Thymus (tissue), 11 donors: ENCODE results near the gene SSU72. TPM values are rescaled to one million over a fixed set of nuclear protein-coding genes. Genes with fewer than 3 reads are reported as not detected.
"Not testable (repeated sequence)": the region's sequence is repeated elsewhere in the genome, so short reads cannot be mapped to it uniquely, and the experiment has no call there.

Source experiments
- DNase-seq, 9 donors: peaks; one replicate each; pipeline ENCODE4 v3.0.0-alpha.2; 2013; ENCODE audit warnings: low spot score in 9 of 9, low read depth in 6 of 9, missing footprints in 1 of 9
- H3K27ac ChIP-seq, 2 donors: one replicate each; pipeline ENCODE4 v1.5.1; 2013; ENCODE audit warnings: control low read depth in 1 of 2, low read depth in 1 of 2, low read length in 1 of 2, mild to moderate bottlenecking in 1 of 2, moderate library complexity in 1 of 2
- H3K27me3 ChIP-seq, 2 donors: one replicate each; pipeline ENCODE4 v1.5.1; 2013; ENCODE audit warnings: low read length in 1 of 2; ENCODE audit not compliant: control insufficient read depth in 2 of 2, insufficient read depth in 1 of 2
- H3K36me3 ChIP-seq, 2 donors: one replicate each; pipeline ENCODE4 v1.5.1; 2013; ENCODE audit warnings: low read length in 1 of 2, mild to moderate bottlenecking in 1 of 2, moderate library complexity in 1 of 2; ENCODE audit not compliant: control insufficient read depth in 2 of 2, insufficient read depth in 2 of 2
- H3K4me1 ChIP-seq, 2 donors: one replicate each; pipeline ENCODE4 v1.5.1; 2013; ENCODE audit warnings: low read length in 2 of 2; ENCODE audit not compliant: control insufficient read depth in 2 of 2, insufficient read depth in 2 of 2
- H3K4me3 ChIP-seq, 2 donors: one replicate each; pipeline ENCODE4 v1.5.1; 2013; ENCODE audit warnings: low read length in 2 of 2, control low read depth in 1 of 2, mild to moderate bottlenecking in 1 of 2
- H3K9me3 ChIP-seq, 2 donors: one replicate each; pipeline ENCODE4 v1.5.1; 2013; ENCODE audit warnings: low read length in 1 of 2, mild to moderate bottlenecking in 1 of 2; ENCODE audit not compliant: control insufficient read depth in 2 of 2, insufficient read depth in 1 of 2
- WGBS: extraction: QIAGEN DNeasy Blood & Tissue Kit; methylation state at CpG from one replicate; pipeline ENCODE4 v1.1.7; 2013; 5-methylcytosine and 5-hydroxymethylcytosine counted together
- polyA plus RNA-seq: library from polyadenylated mRNA; stranded (reverse); fragments of 200-250 nt; gene quantifications from one replicate; pipeline ENCODE4 v1.2.3, GENCODE V29; 2013
- total RNA-seq: library from RNA; stranded (reverse); fragments of 120-200 nt; gene quantifications from one replicate; pipeline ENCODE4 v1.2.4, GENCODE V29; 2013
- donor health status: healthy.

SSU72 gene
- total and polyA plus RNA-seq, 2 donors, result 47.8 to 109 TPM

DNA sequence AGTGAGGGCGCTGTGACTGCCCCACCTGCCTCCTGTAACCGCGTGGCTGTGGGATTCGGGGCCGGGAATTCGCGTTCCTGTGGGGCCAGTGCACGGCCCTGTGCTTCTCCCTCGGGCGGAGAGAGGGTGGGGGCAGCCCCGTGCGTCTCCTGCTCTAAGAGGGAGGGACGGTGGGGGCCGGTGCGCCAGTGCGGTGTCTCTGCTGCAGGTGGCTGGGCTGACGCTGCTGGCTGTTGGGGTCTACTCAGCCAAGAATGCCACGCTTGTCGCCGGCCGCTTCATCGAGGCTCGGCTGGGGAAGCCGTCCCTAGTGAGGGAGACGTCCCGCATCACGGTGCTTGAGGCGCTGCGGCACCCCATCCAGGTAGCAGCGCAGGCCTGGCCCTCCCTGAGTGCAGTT is 52.1 kb downstream of the SSU72 start:
- WGBS, result 97% methylated on average over 30 of the region's 30 CpGs
- H3K36me3 ChIP-seq, result peaks cover 30 to 40% of the 10 kb centered on the region in 2 donors
- H3K27ac ChIP-seq, H3K4me1 ChIP-seq, H3K4me3 ChIP-seq, DNase-seq, H3K27me3 ChIP-seq, H3K9me3 ChIP-seq: not testable (repeated sequence)

DNA sequence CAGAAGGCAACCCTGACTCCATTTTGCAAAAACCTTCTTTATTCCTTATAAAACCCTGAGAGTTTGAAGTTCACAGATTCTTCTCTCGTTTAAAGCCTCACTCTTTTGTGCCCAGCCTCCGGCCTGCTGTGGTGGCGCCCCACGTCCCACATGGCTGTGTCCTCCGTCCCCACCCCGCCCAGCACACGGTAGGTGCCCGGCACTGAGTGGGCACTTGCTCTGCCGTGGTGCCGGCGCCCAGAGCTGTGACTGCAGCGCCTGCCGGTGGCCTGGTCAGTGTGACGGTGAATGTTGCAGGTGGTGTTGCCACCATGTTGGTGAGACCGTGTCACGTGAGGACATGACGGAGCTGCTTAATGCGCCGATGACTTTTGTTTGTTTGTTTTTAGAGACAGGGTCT is 53.3 kb downstream of the SSU72 start:
- Histone ChIP-seq H3K27ac (no peak overlapping the region), H3K4me3 (no peak overlapping the region), H3K27me3 (no peaks in the 10 kb centered on the region), H3K4me1 (no peaks in the 10 kb centered on the region), H3K9me3 (no peaks in the 10 kb centered on the region), H3K36me3 (peaks cover 25 to 38% of the 10 kb centered on the region in 2 donors)
- DNase-seq, result no peak
- WGBS, result 95% methylated on average over 19 of the region's 19 CpGs

DNA sequence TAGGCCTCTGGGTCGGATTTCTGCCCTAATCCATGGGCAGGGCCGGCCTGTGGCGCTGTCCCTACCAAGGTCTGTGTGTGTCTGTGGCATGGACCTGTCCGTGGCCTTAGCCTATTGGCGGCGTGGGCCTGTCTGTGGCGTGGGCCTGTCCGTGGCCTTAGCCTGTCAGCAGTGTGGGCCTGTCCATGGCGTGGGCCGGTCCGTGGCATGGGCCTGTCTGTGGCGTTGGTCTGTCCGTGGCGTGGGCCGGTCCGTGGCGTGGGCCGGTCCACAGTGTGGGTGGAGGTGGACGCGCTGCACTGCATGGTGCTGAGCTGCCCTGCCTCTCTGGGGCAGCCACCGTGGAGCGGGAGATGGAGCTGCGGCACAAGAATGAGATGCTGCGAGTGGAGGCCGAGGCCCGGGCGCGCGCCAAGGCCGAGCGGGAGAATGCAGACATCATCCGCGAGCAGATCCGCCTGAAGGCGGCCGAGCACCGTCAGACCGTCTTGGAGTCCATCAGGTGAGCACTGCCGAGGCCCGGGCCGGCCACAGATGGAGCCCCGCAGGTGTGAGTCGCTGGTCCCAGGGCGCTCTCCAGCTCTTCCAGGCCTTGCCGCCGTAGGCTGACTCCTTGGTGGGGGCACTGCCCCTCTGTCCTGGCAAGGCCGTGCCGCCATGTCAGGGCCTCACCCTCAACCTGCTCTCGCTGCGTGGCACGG is 54.7 kb downstream of the SSU72 start:
- H3K36me3 ChIP-seq, result peaks cover 18 to 35% of the 10 kb centered on the region in 2 donors
- DNase-seq, H3K9me3 ChIP-seq, H3K4me1 ChIP-seq, H3K27me3 ChIP-seq, H3K27ac ChIP-seq, H3K4me3 ChIP-seq: not testable (repeated sequence)
- WGBS, result 98% methylated on average over 51 of the region's 51 CpGs

GRCh38 chr1:1518621-1519007 is 56.0 kb downstream of the SSU72 start:
- H3K36me3 ChIP-seq, result peaks cover 16 to 34% of the 10 kb centered on the region in 2 donors

DNA sequence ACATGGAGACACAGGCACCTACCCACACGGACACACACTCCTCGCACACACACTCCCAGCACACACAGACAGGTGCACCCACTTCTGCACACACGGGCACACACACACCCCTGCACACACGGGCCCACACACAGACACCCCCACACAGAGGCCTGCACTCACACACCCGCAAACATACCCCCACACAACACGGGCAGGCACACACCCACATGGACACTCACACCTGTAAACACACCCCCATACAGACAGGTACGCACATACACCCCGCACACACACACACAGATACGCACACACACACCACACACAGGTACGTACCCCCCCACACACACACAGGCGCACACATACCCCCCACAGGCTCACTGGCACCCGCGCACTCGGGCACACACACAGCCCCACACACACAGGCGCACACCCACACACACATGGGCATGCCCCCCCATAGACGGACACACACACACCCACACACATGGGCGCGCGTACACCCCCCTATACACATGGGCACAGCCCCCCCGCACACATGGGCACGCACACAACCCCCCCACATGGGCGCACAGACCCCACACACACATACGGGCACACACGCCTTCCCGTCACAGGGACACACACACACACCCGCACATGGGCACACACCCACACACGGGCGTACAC is 56.6 kb downstream of the SSU72 start:
- H3K36me3 ChIP-seq, result peaks cover 13 to 34% of the 10 kb centered on the region in 2 donors
- no peaks in the 10 kb centered on the region for H3K9me3 ChIP-seq
- H3K27ac ChIP-seq, result no peak overlapping the region
- H3K4me3 ChIP-seq, result no peak overlapping the region
- 97% methylated on average over 28 of the region's 28 CpGs for WGBS
- no peaks in the 10 kb centered on the region for H3K27me3 ChIP-seq
- DNase-seq, result no peak
- no peaks in the 10 kb centered on the region for H3K4me1 ChIP-seq

More at GRCh38 chr1:1518621-1519007, 56.0 kb downstream of the SSU72 start:
- not testable (repeated sequence) for H3K27me3 ChIP-seq, DNase-seq, H3K4me1 ChIP-seq, H3K9me3 ChIP-seq, H3K4me3 ChIP-seq, H3K27ac ChIP-seq
- 98% methylated on average over 17 of the region's 19 CpGs for WGBS

DNA sequence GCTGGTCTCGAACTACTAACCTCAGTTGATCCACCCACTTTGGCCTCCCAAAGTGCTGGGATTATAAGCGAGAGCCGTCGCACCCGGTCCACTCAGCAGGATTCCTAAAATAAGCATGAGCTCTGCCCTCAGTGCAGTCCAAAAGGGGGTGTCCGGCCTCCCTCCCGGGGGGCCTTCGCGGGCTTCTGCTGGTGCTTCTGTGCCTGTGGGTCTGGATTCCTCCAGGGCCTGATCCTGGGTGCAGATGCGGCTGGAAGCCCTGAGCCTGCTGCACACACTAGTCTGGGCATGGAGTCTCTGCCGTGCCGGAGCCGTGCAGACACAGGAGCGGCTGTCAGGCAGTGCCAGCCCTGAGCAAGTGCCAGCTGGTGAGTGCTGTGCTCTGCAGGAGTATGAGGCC is 57.7 kb downstream of the SSU72 start:
- H3K27me3 ChIP-seq, H3K4me3 ChIP-seq, H3K27ac ChIP-seq, H3K9me3 ChIP-seq, DNase-seq, H3K4me1 ChIP-seq: not testable (repeated sequence)
- WGBS, result 98% methylated on average over 14 of the region's 14 CpGs
- H3K36me3 ChIP-seq, result peaks cover 13 to 34% of the 10 kb centered on the region in 2 donors

DNA sequence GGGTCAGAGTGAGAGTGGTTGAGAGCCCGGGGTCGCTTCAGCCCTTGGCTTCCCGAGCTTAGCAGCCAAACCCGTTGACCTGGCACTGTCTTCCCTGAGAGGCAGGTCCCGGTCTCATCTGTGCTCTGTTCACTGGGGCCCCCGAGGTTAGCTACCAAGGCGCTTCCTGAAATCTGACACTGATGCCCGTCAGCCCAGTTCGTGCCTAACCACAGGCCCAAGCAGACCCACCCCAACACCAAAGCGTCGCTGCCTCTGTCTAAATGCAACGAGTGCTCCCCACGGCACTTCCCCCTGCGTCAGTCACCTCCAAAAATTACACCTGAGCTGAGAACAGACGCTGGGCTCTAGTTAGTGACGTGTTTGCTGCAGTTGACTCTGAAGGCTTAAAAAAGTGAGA is 60.3 kb downstream of the SSU72 start:
- H3K9me3 ChIP-seq, DNase-seq, H3K4me3 ChIP-seq, H3K27ac ChIP-seq, H3K27me3 ChIP-seq, H3K4me1 ChIP-seq: not testable (repeated sequence)
- H3K36me3 ChIP-seq, result peaks cover 7 to 17% of the 10 kb centered on the region in 2 donors
- WGBS, result 74% methylated on average over 14 of the region's 16 CpGs

DNA sequence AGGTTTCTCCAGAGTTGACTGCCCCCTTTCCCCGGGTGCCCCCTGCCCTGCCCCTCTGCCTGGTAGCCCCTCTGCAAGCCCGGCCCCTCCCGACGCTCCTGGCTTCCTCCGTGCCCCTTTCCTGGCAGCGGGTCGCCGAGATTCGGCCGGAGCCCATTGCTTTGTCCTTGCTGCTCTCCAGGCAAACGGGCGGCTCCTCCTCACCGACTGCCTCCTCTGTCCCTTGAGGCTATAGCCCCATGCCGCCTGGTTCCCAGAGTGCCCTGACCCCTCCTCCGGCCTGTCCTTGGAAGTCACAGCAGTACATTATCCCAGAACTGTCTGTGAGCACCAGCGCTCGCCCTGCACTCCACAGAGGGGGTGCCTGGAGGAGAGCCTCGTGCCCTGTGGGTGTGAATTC is 61.0 kb downstream of the SSU72 start:
- not testable (repeated sequence) for H3K27me3 ChIP-seq, DNase-seq, H3K4me3 ChIP-seq, H3K4me1 ChIP-seq, H3K27ac ChIP-seq, H3K9me3 ChIP-seq
- H3K36me3 ChIP-seq, result peaks cover 7 to 15% of the 10 kb centered on the region in 2 donors
- WGBS, result 98% methylated on average over 17 of the region's 18 CpGs

DNA sequence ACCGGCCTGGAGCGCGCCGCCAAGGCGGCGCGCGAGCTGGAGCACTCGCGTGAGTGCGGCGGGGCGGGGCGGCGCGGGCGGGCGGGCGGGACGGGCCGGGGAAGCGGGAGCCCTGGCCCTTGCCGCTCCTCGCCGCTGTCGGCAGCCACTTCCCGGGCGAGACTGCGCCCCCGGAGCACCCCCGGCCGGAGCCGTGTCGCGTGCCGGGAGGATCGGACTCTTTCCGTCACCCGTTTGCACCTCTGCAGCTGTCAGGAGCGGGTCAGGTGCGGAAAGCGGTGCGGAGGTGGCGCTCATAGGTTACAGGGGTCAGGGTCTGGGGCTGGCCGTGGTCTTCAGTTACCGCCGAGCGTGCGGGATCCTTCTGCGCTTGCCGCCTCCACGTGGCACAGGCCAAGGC is 62.2 kb downstream of the SSU72 start:
- not testable (repeated sequence) for DNase-seq, H3K9me3 ChIP-seq, H3K4me1 ChIP-seq, H3K36me3 ChIP-seq, H3K27me3 ChIP-seq, H3K27ac ChIP-seq
- WGBS, result 0% methylated on average over 45 of the region's 52 CpGs
- peak overlapping the region; percentile 43 to 69 for H3K4me3 ChIP-seq
